ENCODE measurements around the gene MRGPRF. TPM values are rescaled to one million over a fixed set of nuclear protein-coding genes. Genes with fewer than 3 reads are reported as not detected.

Gene MRGPRF
- 0.24 TPM in 1 of 2 replicates, not detected in the other for total RNA-seq

- no peak for DNase-seq (ENCODE audit: extremely low read depth, low read depth, low spot score)
Observed at GRCh38 chr11:69013009-69013951, at the start of gene MRGPRF. MRGPRF (minus strand) TSS chr11:69013246; CDS start chr11:69009901, 3,345 bp downstream.

- no peak for DNase-seq (ENCODE audit: extremely low read depth, low read depth, low spot score)
Observed at GRCh38 chr11:69062169-69062855, 49.3 kb upstream of the MRGPRF start.

- no peak for DNase-seq (ENCODE audit: extremely low read depth, low read depth, low spot score)
Observed at GRCh38 chr11:69061713-69062053, 48.6 kb upstream of the MRGPRF start.

GRCh38 chr11:69060806-69061712, 48.0 kb upstream of the MRGPRF start:
- no peak for DNase-seq (ENCODE audit: extremely low read depth, low read depth, low spot score)

- DNase-seq (ENCODE audit: extremely low read depth, low read depth, low spot score): no peak
Observed at GRCh38 chr11:69059985-69060384, 46.9 kb upstream of the MRGPRF start.

GRCh38 chr11:69059429-69059828, 46.4 kb upstream of the MRGPRF start:
- DNase-seq (ENCODE audit: extremely low read depth, low read depth, low spot score): no peak

GRCh38 chr11:69058511-69059270, 45.6 kb upstream of the MRGPRF start:
- DNase-seq (ENCODE audit: extremely low read depth, low read depth, low spot score): no peak

GRCh38 chr11:69057801-69058200, 44.8 kb upstream of the MRGPRF start:
- no peak for DNase-seq (ENCODE audit: extremely low read depth, low read depth, low spot score)

GRCh38 chr11:69057236-69057635, 44.2 kb upstream of the MRGPRF start:
- no peak for DNase-seq (ENCODE audit: extremely low read depth, low read depth, low spot score)

GRCh38 chr11:69055598-69056516, 42.8 kb upstream of the MRGPRF start:
- no peak for DNase-seq (ENCODE audit: extremely low read depth, low read depth, low spot score)

GRCh38 chr11:69055212-69055586, 42.2 kb upstream of the MRGPRF start:
- no peak for DNase-seq (ENCODE audit: extremely low read depth, low read depth, low spot score)

- no peak for DNase-seq (ENCODE audit: extremely low read depth, low read depth, low spot score)
Observed at GRCh38 chr11:69054397-69055211, 41.6 kb upstream of the MRGPRF start.

- no peak for DNase-seq (ENCODE audit: extremely low read depth, low read depth, low spot score)
Observed at GRCh38 chr11:69053546-69054396, 40.7 kb upstream of the MRGPRF start.

- no peak for DNase-seq (ENCODE audit: extremely low read depth, low read depth, low spot score)
Observed at GRCh38 chr11:69053169-69053477, 40.1 kb upstream of the MRGPRF start.

- no peak for DNase-seq (ENCODE audit: extremely low read depth, low read depth, low spot score)
Observed at GRCh38 chr11:69052343-69053168, 39.5 kb upstream of the MRGPRF start.

- DNase-seq (ENCODE audit: extremely low read depth, low read depth, low spot score): no peak
Observed at GRCh38 chr11:69051381-69052342, 38.6 kb upstream of the MRGPRF start.
